B cell (primary cell): ENCODE data around the gene LINC00305. TPM values are rescaled to one million over a fixed set of nuclear protein-coding genes. Genes with fewer than 3 reads are reported as not detected.

Experiments used
- ATAC-seq: fragments of 200-7000 bp; cut with Tn5 transposase; one replicate; pipeline ENCODE4 v1.10.0; 2021; ENCODE audit warnings: low read depth, mild to moderate bottlenecking, moderate number of reproducible peaks, moderate library complexity
- CTCF ChIA-PET: fragments of 350-600 bp; sonication (Branson Sonifier 250); formaldehyde crosslinking; loops from one replicate; lab custom pipeline; 2021; ENCODE audit warnings: antibody characterized with exemption, inconsistent platforms; lab: Charles Lee
- POLR2A ChIA-PET: fragments of 350-600 bp; sonication (Branson Sonifier 250); formaldehyde crosslinking; loops from one replicate; lab custom pipeline; 2021; ENCODE audit warnings: antibody characterized with exemption; lab: Charles Lee
- DNase-seq: peaks from one replicate; pipeline ENCODE4 v3.0.0; 2013
- H2AFZ ChIP-seq: 2 replicates; pipeline ENCODE4 v1.6.1; 2012; ENCODE audit warnings: mild to moderate bottlenecking, low read depth, low read length; ENCODE audit not compliant: insufficient read depth, poor library complexity, severe bottlenecking
- H3K27ac ChIP-seq, 2 donors: 1 replicate in 1 of 2; 2 replicates in 1 of 2; pipeline ENCODE4 v1.5.1; 2012 to 2013; ENCODE audit warnings: low read length in 2 of 2, mild to moderate bottlenecking in 2 of 2, moderate library complexity in 1 of 2
- H3K27me3 ChIP-seq, 4 experiments: fragments of 200-600 bp in 1 of 4; sonication (generic) in 1 of 4; replicated peaks in 1 of 4; 1 replicate in 2 of 4; 2 replicates in 2 of 4; pipeline versions ENCODE4 v1.6.1 to v1.7.0; 2013 to 2016; ENCODE audit warnings: low read length in 3 of 4, mild to moderate bottlenecking in 2 of 4, mixed read lengths in 1 of 4, moderate library complexity in 1 of 4; ENCODE audit not compliant: insufficient read depth in 4 of 4, control insufficient read depth in 3 of 4; ENCODE audit errors: control extremely low read depth in 1 of 4
- H3K36me3 ChIP-seq, 2 experiments: replicated peaks in 1 of 2; 1 replicate in 1 of 2; 2 replicates in 1 of 2; pipeline versions ENCODE4 v1.6.1 to v1.7.1; 2013; ENCODE audit warnings: low read length in 1 of 2; ENCODE audit not compliant: insufficient read depth in 2 of 2, control insufficient read depth in 1 of 2; ENCODE audit errors: control extremely low read depth in 1 of 2, extremely low read depth in 1 of 2
- H3K4me1 ChIP-seq, 2 donors: fragments of 200-600 bp in 1 of 2; sonication (generic) in 1 of 2; 1 replicate in 1 of 2; 2 replicates in 1 of 2; pipeline versions ENCODE4 v1.5.1 to v1.6.1; 2013 to 2017; ENCODE audit warnings: low read length in 2 of 2; ENCODE audit not compliant: control insufficient read depth in 2 of 2, insufficient read depth in 2 of 2
- H3K4me2 ChIP-seq: replicated peaks from 2 replicates; pipeline ENCODE3; 2012; ENCODE audit warnings: mild to moderate bottlenecking, low read depth, low read length; ENCODE audit not compliant: poor library complexity, severe bottlenecking
- H3K4me3 ChIP-seq, 5 experiments: fragments of 200-600 bp in 1 of 5; sonication (generic) in 1 of 5; 1 replicate in 3 of 5; 2 replicates in 2 of 5; pipeline versions ENCODE4 v1.5.1 to v1.7.0; 2011 to 2016; ENCODE audit warnings: low read length in 4 of 5, mild to moderate bottlenecking in 4 of 5, low read depth in 2 of 5, control low read depth in 1 of 5, moderate library complexity in 1 of 5; ENCODE audit not compliant: insufficient read depth in 1 of 5; ENCODE audit errors: control extremely low read depth in 1 of 5, extremely low read depth in 1 of 5
- H3K79me2 ChIP-seq: fragments of 200-600 bp; sonication (generic); one replicate; pipeline ENCODE4 v1.6.0; 2016; ENCODE audit warnings: low read length; ENCODE audit not compliant: control insufficient read depth, insufficient read depth
- H3K9ac ChIP-seq: fragments of 200-600 bp; sonication (generic); 2 replicates; pipeline ENCODE4 v1.6.1; 2017; ENCODE audit warnings: mild to moderate bottlenecking, low read length, moderate library complexity
- H3K9me3 ChIP-seq, 3 donors: one replicate each; pipeline versions ENCODE4 v1.6.1 to v1.7.1; 2013; ENCODE audit warnings: low read length in 2 of 3; ENCODE audit not compliant: control insufficient read depth in 2 of 3, insufficient read depth in 1 of 3; ENCODE audit errors: control extremely low read depth in 1 of 3
- H4K20me1 ChIP-seq: 2 replicates; pipeline ENCODE4 v1.6.0; 2012; ENCODE audit warnings: mild to moderate bottlenecking, low read length; ENCODE audit not compliant: insufficient read depth, control insufficient read depth, poor library complexity, severe bottlenecking
- H3K27ac Mint-ChIP-seq: one replicate; pipeline ENCODE4 v1.8.0; 2021; ENCODE audit warnings: mixed read lengths
- H3K27me3 Mint-ChIP-seq: one replicate; pipeline ENCODE4 v1.8.0; 2021; ENCODE audit warnings: mixed read lengths
- H3K4me1 Mint-ChIP-seq: one replicate; pipeline ENCODE4 v1.8.0; 2021; ENCODE audit warnings: mixed read lengths
- H3K4me3 Mint-ChIP-seq: one replicate; pipeline ENCODE4 v1.8.0; 2021; ENCODE audit warnings: mixed read lengths
- H3K9me3 Mint-ChIP-seq: one replicate; pipeline ENCODE4 v1.8.0; 2022; ENCODE audit warnings: mixed read lengths; ENCODE audit not compliant: insufficient read depth
- CTCF ChIP-seq: fragments of 200-600 bp; IDR thresholded peaks from one replicate; pipeline ENCODE4 v1.8.0; 2022; ENCODE audit warnings: antibody characterized with exemption, mild to moderate bottlenecking
- EZH2 ChIP-seq: IDR thresholded peaks from 2 replicates; pipeline ENCODE4 v1.6.1; 2012; ENCODE audit warnings: borderline replicate concordance, low read depth, mild to moderate bottlenecking, moderate library complexity, low read length; ENCODE audit not compliant: insufficient read depth, poor library complexity, severe bottlenecking
- WGBS: methylation state at CpG from one replicate; pipeline ENCODE4 v1.1.5; 2013; ENCODE audit warnings: missing lambda C conversion rate; ENCODE audit not compliant: insufficient coverage; 5-methylcytosine and 5-hydroxymethylcytosine counted together
- intact Hi-C: fragments of 100-400 bp; cut with micrococcal nuclease; formaldehyde crosslinking; loops from one replicate; pipeline ENCODE4 v1.10.0; 2022
- polyA plus RNA-seq: library from polyadenylated mRNA; depleted of rRNA; stranded (reverse); fragments of >200 nt; gene quantifications from 2 replicates; pipeline ENCODE4 v1.2.3, GENCODE V29; 2012
- total RNA-seq, 2 donors: library from RNA; stranded (reverse); fragments of 120-200 nt in 1 of 2; gene quantifications; 1 replicate in 1 of 2; 2 replicates in 1 of 2; pipeline versions ENCODE4 v1.2.3 to v1.2.4, GENCODE V29; 2013 to 2022

Gene LINC00305
- total and polyA plus RNA-seq, 2 donors (not counting 1 experiment from before 2014, with no cell fraction given), result not detected

GRCh38 chr18:64175432-64175831 lies 26.5 kb upstream of the LINC00305 start:
- H3K9ac ChIP-seq, result no peak overlapping the region
- H2AFZ ChIP-seq, result no peak overlapping the region
- POLR2A ChIA-PET, result no interaction called here
- H3K9me3 ChIP-seq, result no peaks in the 10 kb centered on the region
- CTCF ChIA-PET, result no interaction called here
- H3K79me2 ChIP-seq, result no peaks in the 10 kb centered on the region
- H4K20me1 ChIP-seq, result no peaks in the 10 kb centered on the region
- ATAC-seq (no peak), DNase-seq (no peak)
- H3K27ac ChIP-seq, result no peak overlapping the region
- Mint-ChIP-seq H3K9me3 (no peaks in the 10 kb centered on the region), H3K4me1 (no peaks in the 10 kb centered on the region), H3K27me3 (no peaks in the 10 kb centered on the region), H3K4me3 (no peak overlapping the region), H3K27ac (no peak overlapping the region)
- intact Hi-C loops, result no loop called here
- no peak overlapping the region for H3K4me2 ChIP-seq
- no peaks in the 10 kb centered on the region for H3K27me3 ChIP-seq
- H3K36me3 ChIP-seq, result no peaks in the 10 kb centered on the region
- H3K4me3 ChIP-seq, result no peak overlapping the region
- no peak for TF ChIP-seq EZH2
- TF ChIP-seq CTCF, result no peak
- 84% methylated on average over 4 of the region's 7 CpGs for WGBS
- H3K4me1 ChIP-seq, result no peaks in the 10 kb centered on the region

GRCh38 chr18:64171576-64171975 lies 22.7 kb upstream of the LINC00305 start:
- WGBS, result no CpG with 5 or more reads among the region's 1 CpG
- H3K4me2 ChIP-seq, result no peak overlapping the region
- H3K27me3 ChIP-seq, result no peaks in the 10 kb centered on the region
- H4K20me1 ChIP-seq, result no peaks in the 10 kb centered on the region
- ATAC-seq, result no peak
- POLR2A ChIA-PET, result no interaction called here
- Mint-ChIP-seq H3K4me1 (no peaks in the 10 kb centered on the region), H3K4me3 (no peak overlapping the region), H3K27ac (no peak overlapping the region), H3K27me3 (no peaks in the 10 kb centered on the region), H3K9me3 (no peaks in the 10 kb centered on the region)
- H3K36me3 ChIP-seq, result no peaks in the 10 kb centered on the region
- H3K4me3 ChIP-seq, result no peak overlapping the region
- H2AFZ ChIP-seq, result no peak overlapping the region
- CTCF ChIA-PET, result no interaction called here
- H3K9ac ChIP-seq, result no peak overlapping the region
- no peaks in the 10 kb centered on the region for H3K9me3 ChIP-seq
- intact Hi-C loops, result no loop called here
- no peak for DNase-seq
- H3K4me1 ChIP-seq, result no peaks in the 10 kb centered on the region
- no peaks in the 10 kb centered on the region for H3K79me2 ChIP-seq
- TF ChIP-seq CTCF, result no peak
- H3K27ac ChIP-seq, result no peak overlapping the region
